H1 (cell line): ENCODE results near the gene SLC2A5. TPM values are rescaled to one million over a fixed set of nuclear protein-coding genes. Genes with fewer than 3 reads are reported as not detected.

Experiments used
- polyA plus RNA-seq, 7 experiments: library from polyadenylated mRNA; depleted of rRNA in 3 of 7; stranded (reverse) in 5 of 7; unstranded in 2 of 7; fragments of >200 nt in 5 of 7; fragments of 200-250 nt in 2 of 7; gene quantifications; 1 replicate in 5 of 7; 2 replicates in 1 of 7; 4 replicates in 1 of 7; pipeline versions ENCODE4 v1.2.1 to v1.2.3, GENCODE V29; 2011 to 2013; ENCODE audit warnings: missing spikeins in 2 of 7, mixed read lengths in 2 of 7
- small RNA-seq: library from polyadenylated mRNA; stranded (forward); fragments of <200 nt; extraction: miRNeasy Mini kit (QIAGEN cat#:217004); gene quantifications from one replicate; pipeline ENCODE3, GENCODE V24; 2013; ENCODE audit not compliant: insufficient read depth
- total RNA-seq: library from RNA; stranded (reverse); fragmentation: NEBNext Ultra II Directional; extraction: Animal tissue kit (Norgen Biotek cat#: 25700); gene quantifications from 2 replicates; pipeline ENCODE4 v1.2.1, GENCODE V29; 2021

The SLC2A5 gene
- total and polyA plus RNA-seq, 2 of the 8 experiments (the other 6 are each of a cell fraction or from before 2014, with no cell fraction given) = 0.12 TPM; not detected in 1

Small RNA genes lying within 50 kb of the gene (small RNA-seq; reads per million reads assigned to genes)
- gene RF00424 = not detected

Other genes starting within 250 kb of the SLC2A5 start
- 2,080 and 2,117 TPM in 2 replicates for gene ENO1, start 190.9 kb downstream of the SLC2A5 start, total RNA-seq
- 1,763 and 2,059 TPM in 2 replicates for gene ENO1, start 190.9 kb downstream of the SLC2A5 start, polyA plus RNA-seq (2011; rRNA removed)
- not detected in 2 replicates for gene CA6, start 123.8 kb downstream of the SLC2A5 start, total RNA-seq
- gene CA6, start 123.8 kb downstream of the SLC2A5 start, polyA plus RNA-seq (2011; rRNA removed) = not detected in 2 replicates
- not detected in 2 replicates for gene SLC2A7, start 43.2 kb downstream of the SLC2A5 start, total RNA-seq
- not detected in 2 replicates for gene SLC2A7, start 43.2 kb downstream of the SLC2A5 start, polyA plus RNA-seq (2011; rRNA removed)
- gene GPR157, start 59.5 kb upstream of the SLC2A5 start, total RNA-seq = 9.8 and 11.0 TPM in 2 replicates
- 1.0 and 17.5 TPM in 2 replicates for gene GPR157, start 59.5 kb upstream of the SLC2A5 start, polyA plus RNA-seq (2011; rRNA removed)
- gene H6PD, start 165.1 kb upstream of the SLC2A5 start, total RNA-seq = 3.8 and 4.0 TPM in 2 replicates
- gene H6PD, start 165.1 kb upstream of the SLC2A5 start, polyA plus RNA-seq (2011; rRNA removed) = 3.6 and 5.0 TPM in 2 replicates
- gene SPSB1, start 223.3 kb upstream of the SLC2A5 start, total RNA-seq = 4.0 and 5.3 TPM in 2 replicates
- gene SPSB1, start 223.3 kb upstream of the SLC2A5 start, polyA plus RNA-seq (2011; rRNA removed) = 6.4 and 8.2 TPM in 2 replicates